ENCODE data around the gene BEX4.

The BEX4 gene

GRCh38 chrX:103236296-103236695 is 21.4 kb downstream of the BEX4 start:
- DNase-seq (ENCODE audit: low spot score) = no peak
- TF ChIP-seq CTCF (IDR thresholded peaks at IDR 0.05; ENCODE audit: borderline replicate concordance, control extremely low read depth, extremely low read depth, insufficient read depth, missing control alignments) = no peak
- in situ Hi-C loops (cut with MboI; ENCODE audit: low sequenced_read_pairs, unreplicated experiment) = no loop called here

GRCh38 chrX:103240155-103240554 is 25.2 kb downstream of the BEX4 start:
- DNase-seq (ENCODE audit: low spot score) = no peak
- in situ Hi-C loops (cut with MboI; ENCODE audit: low sequenced_read_pairs, unreplicated experiment) = no loop called here
- TF ChIP-seq CTCF (IDR thresholded peaks at IDR 0.05; ENCODE audit: borderline replicate concordance, control extremely low read depth, extremely low read depth, insufficient read depth, missing control alignments) = no peak

- DNase-seq (ENCODE audit: low spot score) = peak; percentile 25
- TF ChIP-seq CTCF (IDR thresholded peaks at IDR 0.05; ENCODE audit: borderline replicate concordance, control extremely low read depth, extremely low read depth, insufficient read depth, missing control alignments) = no peak
- in situ Hi-C loops (cut with MboI; ENCODE audit: low sequenced_read_pairs, unreplicated experiment) = no loop called here
Observed at GRCh38 chrX:103248553-103248952, 33.6 kb downstream of the BEX4 start.

- no peak for DNase-seq (ENCODE audit: low spot score)
- in situ Hi-C loops (cut with MboI; ENCODE audit: low sequenced_read_pairs, unreplicated experiment) = no loop called here
- TF ChIP-seq CTCF (IDR thresholded peaks at IDR 0.05; ENCODE audit: borderline replicate concordance, control extremely low read depth, extremely low read depth, insufficient read depth, missing control alignments) = no peak
Observed at GRCh38 chrX:103249805-103250204, 34.9 kb downstream of the BEX4 start.

- no peak for TF ChIP-seq CTCF (IDR thresholded peaks at IDR 0.05; ENCODE audit: borderline replicate concordance, control extremely low read depth, extremely low read depth, insufficient read depth, missing control alignments)
- no peak for DNase-seq (ENCODE audit: low spot score)
- in situ Hi-C loops (cut with MboI; ENCODE audit: low sequenced_read_pairs, unreplicated experiment) = no loop called here
Observed at GRCh38 chrX:103250977-103251376, 36.1 kb downstream of the BEX4 start.

GRCh38 chrX:103253608-103254007 is 38.7 kb downstream of the BEX4 start:
- no peak for DNase-seq (ENCODE audit: low spot score)
- in situ Hi-C loops (cut with MboI; ENCODE audit: low sequenced_read_pairs, unreplicated experiment) = no loop called here

More at GRCh38 chrX:103253608-103254007, 38.7 kb downstream of the BEX4 start:
- TF ChIP-seq CTCF (IDR thresholded peaks at IDR 0.05; ENCODE audit: borderline replicate concordance, control extremely low read depth, extremely low read depth, insufficient read depth, missing control alignments) = no peak
